Measurements from ENCODE around the gene SAPCD2. TPM values are rescaled to one million over a fixed set of nuclear protein-coding genes. Genes with fewer than 3 reads are reported as not detected.

Gene SAPCD2
- total RNA-seq, 1 donor from 2014 or later, result 0.12 TPM

DNA sequence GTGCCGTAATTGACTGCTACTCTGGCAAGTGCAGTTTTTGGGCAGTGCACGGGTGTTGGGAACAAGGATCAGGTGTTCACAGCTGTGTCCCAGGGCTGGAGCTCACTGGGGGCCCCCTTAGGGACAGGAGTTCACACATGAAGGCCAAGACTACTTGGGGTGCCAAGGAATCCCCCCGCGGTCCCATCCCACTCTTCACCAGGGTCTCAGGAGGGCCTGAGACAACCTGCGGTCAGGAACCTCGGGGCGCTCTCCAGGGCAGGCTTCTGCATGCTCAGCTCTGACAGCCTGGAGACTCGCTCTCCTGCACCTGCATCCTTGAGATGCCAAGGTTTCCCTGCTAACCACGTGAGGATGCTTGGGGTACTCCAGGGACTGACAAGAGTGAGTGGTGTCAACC lies 14.2 kb upstream of the SAPCD2 start:
- no peak for ATAC-seq
- peak; percentile 28 for DNase-seq
- intact Hi-C loops (cut with micrococcal nuclease), result no loop called here

DNA sequence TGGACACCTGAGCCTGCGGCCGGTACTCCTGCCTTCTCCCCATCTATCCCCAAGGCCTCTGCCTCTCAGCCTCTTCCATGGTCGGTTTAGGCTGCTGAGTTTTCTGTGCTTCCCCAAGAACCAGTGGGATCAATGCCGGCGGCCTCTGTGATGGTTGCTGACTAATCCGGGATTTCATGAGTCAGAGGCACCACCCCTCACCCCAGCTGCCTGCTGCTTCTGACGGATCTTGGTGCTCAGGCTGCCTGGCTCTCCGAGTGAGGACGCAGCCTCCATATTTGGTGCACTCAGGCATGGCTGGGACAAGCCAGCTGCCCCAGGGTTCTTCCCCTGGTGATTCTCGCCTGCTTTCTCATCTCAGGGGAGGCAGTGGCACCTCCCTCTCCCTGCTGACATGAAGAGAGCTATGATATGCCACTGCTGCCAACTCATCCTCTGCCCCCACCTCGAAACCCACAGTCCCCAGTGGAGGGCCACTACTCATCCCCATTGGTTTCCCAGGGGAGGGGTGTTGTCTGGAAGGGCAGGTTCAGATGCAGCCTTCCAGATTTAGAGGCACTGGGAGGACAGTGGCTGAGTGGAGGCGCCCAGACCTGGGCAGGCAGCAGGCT lies 13.1 kb upstream of the SAPCD2 start:
- intact Hi-C loops (cut with micrococcal nuclease), result no loop called here
- DNase-seq (peak; percentile 65), ATAC-seq (no peak)

DNA sequence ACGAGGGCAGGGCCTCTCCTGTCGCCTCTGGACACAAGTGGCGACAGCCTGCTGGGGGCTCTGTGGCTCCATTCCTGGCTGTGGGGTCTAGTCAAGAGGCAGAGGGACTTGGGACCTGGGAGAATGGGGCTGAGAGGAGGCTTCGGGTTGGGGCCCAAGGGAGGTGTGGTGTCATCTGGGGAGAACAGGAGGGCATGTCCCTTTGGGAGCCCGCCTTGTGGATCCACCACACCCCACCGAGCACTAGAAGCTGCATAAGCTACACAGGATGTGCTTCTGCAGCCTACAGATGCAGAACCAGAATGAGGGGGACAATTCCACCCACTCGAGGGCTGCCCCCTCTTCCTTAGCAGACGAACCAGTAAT lies 12.6 kb upstream of the SAPCD2 start:
- ATAC-seq, result no peak
- intact Hi-C loops (cut with micrococcal nuclease), result no loop called here
- DNase-seq, result no peak

DNA sequence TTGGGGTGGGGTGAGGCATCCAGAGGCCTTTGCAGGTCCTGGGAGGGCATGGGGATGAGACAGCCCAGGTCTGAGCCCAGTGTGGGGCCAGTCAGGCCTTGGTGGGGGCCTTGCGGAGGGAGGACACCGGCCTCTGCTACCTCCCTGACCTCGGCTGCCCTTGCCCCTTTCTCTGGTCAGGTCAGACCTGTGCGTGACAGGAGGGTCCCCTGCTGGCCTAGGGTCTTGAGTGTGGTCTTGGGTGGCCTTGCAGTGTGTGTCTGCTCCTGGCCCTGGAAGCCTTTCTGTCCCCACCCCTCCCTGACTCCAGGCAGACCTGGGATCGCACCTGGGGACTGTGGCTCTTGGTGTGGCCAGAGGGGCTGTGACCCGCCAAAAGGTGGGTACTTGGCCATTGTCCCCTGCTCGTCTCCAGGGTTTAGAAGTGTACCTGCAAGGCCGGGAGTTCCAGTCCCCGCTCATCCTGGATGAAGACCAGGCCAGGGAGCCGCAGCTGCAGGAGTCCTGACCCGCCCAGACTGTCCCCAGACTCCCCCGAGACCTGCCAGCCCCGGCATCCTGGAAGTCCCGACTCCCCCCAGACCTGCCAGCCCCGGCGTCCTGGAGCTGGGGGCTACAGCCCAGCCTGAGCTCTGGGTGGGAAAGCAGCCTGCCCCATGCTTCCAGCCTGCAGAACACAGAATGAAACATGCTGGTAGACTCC lies 12.0 kb upstream of the SAPCD2 start:
- no peak for ATAC-seq
- intact Hi-C loops (cut with micrococcal nuclease), result no loop called here
- peak; percentile 29 for DNase-seq

DNA sequence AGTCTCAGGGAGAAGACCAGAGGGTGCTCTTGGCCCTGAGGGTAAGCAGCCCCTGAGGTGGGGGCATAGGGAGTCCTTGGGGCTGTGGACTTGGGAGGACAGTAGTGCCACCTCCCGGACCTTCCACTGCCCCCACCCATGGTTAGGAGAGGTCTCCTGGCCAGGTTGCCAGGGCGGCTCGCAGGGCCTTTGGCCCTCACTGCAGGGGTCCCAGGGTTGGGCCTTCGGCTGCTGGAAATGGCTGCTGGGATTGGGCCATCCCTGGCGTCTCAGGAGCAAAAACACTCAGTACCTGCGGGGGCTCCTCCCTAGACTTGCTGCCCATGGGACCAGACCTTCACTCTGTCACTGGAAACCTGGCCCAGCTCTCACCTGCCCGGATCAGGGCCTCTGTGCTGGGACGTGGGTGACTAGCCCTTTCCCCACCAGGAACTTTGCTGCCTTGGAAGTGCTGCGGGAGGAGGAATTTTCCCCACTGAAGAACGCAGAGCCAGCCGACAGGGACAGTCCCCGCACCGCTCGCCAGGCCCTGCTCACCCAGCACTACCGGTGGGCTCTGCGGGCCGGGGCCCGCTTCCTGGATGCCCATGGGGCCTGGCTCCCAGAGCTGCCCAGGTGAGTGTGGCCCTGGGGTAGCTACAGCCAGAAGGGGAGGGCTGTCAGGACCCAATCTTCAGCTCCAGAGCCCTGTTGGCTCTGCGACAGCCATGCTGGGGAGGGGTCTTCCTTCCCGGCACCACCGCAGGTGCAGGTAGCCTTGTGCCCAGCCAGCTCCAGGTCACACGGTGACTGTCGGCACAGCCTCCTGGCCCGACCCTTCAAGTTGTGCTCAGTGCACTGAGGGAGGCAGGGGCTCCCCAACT lies 10.1 kb upstream of the SAPCD2 start:
- intact Hi-C loops (cut with micrococcal nuclease), result no loop called here

DNA sequence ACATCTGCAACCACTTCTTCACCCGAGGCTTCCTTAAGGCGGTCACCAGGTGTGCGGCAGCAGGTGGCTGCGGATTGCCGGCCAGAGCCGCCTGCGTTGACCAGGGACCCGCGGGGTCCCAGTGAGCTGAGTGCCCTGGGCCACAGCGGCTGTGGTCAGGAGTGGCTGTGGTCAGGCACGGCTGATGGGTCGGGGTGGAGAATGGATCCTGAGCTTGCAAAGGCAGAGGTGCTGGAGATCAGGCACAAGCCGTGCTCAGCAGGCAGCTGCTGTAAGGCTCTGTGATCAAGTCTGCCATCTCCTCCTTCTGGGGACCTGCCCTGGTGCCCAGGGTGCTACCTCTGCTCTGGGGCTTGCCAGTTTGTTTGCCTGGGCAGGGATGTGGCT lies 9.0 kb upstream of the SAPCD2 start:
- ATAC-seq (no peak), DNase-seq (no peak)
- intact Hi-C loops (cut with micrococcal nuclease), result no loop called here

More for the DNA sequence above, 10.1 kb upstream of the SAPCD2 start:
- ATAC-seq (no peak), DNase-seq (no peak)

DNA sequence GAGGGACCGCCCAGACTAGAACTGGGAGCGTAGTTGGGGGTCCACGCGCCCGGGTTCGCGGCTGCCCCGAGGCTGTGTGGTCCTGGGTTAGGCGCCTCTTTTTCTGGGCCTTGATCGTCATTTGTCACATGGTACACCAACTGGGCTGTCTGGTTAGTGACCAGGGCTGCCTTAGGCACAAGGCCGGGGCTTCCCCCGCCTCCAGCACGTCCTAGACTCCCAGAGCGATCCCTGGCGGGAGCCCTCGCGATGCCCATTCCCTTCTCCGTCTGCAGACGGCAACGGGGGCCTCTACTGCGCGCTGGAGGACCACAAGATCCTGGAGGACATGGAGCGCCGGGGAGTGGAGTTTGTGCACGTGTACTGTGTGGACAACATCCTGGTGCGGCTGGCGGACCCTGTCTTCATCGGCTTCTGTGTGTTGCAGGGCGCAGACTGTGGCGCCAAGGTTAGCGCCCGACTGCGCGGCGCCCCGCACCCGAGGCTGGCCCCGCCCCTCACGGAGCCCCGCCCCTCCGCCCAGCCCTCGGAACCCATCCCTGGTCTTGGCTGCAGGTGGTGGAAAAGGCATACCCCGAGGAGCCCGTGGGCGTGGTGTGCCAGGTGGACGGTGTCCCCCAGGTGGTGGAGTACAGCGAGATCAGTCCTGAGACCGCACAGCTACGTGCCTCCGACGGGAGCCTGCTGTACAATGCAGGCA lies 8.5 kb upstream of the SAPCD2 start:
- intact Hi-C loops (cut with micrococcal nuclease), result no loop called here
- DNase-seq, result no peak
- no peak for ATAC-seq

DNA sequence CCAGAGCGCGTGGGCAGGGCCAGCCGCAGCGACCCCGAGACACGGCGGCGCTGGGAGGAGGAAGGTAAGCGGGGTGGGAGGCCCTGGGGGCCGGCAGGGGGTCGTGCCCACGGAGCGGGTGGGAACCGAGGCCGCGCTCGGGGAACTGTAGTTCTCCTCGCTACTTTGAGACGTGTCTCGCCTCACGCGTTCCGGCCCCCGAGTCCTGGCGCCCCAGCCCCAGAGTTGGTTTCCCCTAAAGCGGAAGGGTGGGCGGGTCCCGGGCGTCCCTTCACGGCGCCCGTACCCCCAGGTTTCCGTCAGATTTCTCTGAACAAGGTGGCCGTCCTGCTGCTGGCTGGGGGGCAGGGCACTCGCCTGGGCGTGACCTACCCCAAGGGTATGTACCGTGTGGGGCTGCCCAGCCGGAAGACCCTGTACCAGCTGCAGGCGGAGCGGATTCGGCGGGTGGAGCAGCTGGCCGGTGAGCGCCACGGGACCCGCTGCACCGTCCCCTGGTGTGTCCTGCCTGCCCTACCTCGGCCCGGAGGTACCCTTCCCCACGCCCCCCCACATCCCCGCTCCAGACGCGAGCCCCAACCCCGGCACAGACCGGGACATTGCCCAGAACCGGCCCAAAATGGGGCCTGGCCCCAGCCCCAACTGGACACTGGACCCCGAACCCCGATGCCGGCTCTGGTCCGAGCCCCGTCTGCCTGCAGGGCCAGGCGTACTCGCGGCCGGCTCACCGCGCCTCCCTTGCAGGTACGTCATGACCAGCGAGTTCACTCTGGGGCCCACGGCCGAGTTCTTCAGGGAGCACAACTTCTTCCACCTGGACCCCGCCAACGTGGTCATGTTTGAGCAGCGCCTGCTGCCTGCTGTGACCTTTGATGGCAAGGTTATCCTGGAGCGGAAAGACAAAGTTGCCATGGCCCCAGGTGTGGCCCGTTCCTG lies 7.7 kb upstream of the SAPCD2 start:
- intact Hi-C loops (cut with micrococcal nuclease), result no loop called here
- peak; percentile 60 for DNase-seq
- ATAC-seq, result peak; percentile 13

DNA sequence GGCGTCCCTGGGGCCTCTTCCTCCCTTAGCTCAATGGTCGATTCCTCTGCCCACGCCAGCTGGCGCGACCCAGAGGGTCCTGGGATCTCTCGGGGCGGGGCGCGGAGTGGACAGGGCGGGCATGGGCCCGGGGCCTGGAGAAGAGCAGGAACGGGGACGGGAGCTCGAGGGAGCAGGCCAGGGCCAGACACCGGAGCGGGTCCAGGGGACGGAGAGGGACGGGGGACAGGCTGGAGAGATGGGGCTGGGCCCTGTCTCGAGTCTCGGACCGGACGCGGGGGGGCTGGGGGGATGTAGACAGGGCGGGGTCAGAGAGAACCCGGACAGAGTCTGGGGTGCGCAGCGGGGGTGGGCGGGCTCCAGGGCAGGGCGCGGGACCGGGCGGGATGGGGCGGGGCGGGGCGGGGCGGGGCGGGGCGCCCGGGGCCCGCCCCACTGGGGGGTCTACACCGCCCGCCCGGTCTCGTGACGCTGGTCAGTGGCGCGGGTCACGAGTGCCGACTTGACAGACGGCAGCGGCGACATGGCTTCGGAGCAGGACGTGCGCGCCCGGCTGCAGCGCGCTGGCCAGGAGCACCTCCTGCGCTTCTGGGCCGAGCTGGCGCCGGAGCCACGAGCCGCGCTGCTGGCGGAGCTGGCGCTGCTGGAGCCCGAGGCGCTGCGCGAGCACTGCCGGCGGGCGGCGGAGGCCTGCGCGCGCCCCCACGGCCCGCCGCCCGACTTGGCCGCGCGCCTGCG lies 6.8 kb upstream of the SAPCD2 start, which contains the start of gene UAP1L1:
Gene UAP1L1, plus strand, starts transcription at position 508 of the 738 bp plus-strand sequence. Its CDS starts 16 bp downstream, at position 524.
- ATAC-seq (peak; percentile 78), DNase-seq (peak; percentile 91)
- intact Hi-C loops (cut with micrococcal nuclease), result no loop called here

DNA sequence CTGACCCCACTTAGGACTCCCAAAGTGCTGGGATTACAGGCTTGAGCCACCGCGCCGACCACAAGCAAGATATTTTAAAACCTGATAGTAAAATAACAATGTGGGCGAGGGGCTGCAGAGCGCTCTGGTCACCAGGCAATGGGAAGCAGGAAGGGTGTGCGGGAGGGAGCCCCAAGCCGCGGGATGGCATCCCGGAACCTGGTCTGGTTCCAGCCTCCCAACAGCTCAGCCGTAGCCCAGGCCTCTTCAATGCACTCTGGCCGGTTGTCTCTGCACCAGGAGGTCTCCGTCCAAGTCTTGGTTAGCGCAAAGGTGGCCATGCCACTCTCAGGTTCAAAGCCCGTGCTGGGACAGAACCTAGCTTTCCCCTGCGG lies 6.3 kb upstream of the SAPCD2 start:
- no peak for ATAC-seq
- intact Hi-C loops (cut with micrococcal nuclease), result no loop called here
- no peak for DNase-seq

DNA sequence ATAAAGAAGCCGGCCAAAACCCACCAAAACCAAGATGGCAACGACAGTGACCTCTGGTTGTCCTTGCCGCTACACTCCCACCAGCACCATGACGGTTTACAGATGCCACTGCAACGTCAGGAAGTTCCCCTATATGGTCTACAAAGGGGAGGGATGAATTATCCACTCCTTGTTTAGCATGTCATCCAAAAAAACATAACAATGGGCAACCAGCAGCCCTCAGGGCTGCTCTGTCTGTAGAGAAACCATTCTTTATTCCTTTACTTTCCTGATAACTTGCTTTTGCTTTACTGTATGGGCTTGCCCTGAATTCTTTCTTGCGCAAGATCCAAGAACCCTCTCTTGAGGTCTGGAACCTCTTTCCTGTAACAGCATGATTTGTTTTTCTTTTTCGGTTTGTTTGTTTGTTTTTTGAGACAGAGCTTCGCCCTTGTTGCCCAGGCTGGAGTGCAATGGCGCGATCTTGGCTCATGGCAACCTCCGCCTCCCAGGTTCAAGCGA lies 5.0 kb upstream of the SAPCD2 start:
- ATAC-seq, result no peak

DNA sequence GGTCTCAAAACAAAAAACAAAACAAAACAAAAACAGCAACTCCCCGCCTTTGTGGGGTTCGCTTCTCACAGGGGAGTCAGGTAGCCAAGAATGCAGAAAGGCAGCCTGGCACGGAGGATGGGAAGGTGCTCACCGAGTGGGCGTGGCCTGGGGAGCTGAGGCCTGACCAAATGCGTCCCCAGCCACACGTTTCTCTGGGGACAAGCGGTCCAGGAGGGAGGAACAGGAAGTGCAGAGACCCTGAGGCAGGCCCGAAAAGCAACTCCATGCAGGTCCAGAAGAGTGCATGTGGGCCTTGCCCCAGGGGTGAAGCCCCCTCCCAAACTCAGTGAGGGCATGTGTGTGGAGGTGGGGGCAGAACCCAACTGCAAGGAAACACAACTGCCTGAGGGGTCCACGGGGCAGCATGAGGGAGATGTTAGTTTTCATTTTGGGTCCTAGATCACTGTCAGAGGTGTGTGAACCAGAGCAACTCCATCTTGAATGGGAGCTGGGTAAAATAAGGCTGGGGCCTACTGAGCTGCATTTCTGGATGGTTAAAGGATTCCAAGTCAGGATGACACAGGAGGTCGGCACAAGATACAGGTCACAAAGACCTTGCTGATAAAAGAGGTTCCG lies 4.4 kb upstream of the SAPCD2 start:
- intact Hi-C loops (cut with micrococcal nuclease), result no loop called here
- DNase-seq (no peak), ATAC-seq (no peak)

More for the DNA sequence above, 5.0 kb upstream of the SAPCD2 start:
- intact Hi-C loops (cut with micrococcal nuclease), result no loop called here
- no peak for DNase-seq

DNA sequence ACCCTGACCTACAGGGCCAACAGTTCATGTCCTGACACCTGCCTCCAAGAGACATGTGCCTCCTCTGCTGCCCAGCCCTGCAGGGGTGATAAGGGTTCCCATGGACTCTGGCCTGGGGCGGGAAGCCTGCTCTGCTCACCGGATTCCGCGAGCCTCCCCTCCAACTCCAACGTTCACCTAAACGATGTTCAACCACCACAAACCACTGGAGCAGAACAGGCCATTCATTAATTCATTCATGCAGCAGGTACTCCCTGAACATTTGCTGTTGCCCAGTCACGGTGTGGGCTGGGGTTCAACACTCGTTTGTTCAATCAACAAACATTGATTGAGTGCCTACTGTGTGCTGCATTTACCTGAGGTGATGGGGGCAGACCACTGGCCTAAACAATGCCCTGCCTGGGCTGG lies 3.6 kb upstream of the SAPCD2 start:
- ATAC-seq (no peak), DNase-seq (no peak)
- intact Hi-C loops (cut with micrococcal nuclease), result no loop called here

DNA sequence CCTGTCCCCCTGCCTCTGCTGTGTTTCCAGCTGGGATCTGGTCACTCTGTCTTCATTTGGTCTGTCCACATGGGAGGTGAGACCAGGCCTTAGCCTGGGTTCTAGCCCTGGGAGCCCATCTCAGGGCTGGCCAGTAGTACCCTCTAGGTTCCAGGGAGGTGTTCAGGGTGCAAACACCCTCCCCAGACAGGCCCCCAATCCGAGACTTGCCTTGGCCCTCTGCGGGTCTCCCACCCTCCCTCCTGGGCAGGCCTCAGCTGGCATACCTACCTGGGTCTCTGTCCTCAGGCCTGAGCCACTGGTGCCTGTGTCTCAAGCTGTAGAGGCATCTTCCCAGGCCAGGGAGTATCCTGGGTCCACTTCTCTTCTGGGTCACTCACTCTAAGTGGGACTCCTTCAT lies 925 bp upstream of the SAPCD2 start:
- no peak for DNase-seq
- intact Hi-C loops (cut with micrococcal nuclease), result no loop called here
- no peak for ATAC-seq

DNA sequence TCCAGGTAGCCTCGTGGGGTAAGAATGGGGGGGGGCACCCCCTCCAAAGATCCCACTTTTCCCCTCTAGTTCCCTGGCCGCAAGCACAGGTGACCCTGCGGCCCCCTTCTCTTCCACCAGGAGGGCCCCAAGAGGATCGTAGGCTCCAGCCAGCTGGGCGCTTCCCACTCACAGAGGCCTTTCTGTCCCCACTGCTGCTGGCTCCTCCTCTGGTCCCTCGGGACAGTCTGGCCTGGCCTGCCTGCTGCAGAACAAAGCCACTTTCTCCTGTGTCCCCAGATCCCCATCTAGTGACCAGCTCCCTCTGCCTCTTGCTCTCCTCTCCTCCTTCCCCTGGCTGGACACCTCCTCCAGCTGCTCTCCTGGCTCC lies 534 bp upstream of the SAPCD2 start:
- ATAC-seq, result peak; percentile 62
- DNase-seq, result peak; percentile 75
- intact Hi-C loops (cut with micrococcal nuclease), result no loop called here

DNA sequence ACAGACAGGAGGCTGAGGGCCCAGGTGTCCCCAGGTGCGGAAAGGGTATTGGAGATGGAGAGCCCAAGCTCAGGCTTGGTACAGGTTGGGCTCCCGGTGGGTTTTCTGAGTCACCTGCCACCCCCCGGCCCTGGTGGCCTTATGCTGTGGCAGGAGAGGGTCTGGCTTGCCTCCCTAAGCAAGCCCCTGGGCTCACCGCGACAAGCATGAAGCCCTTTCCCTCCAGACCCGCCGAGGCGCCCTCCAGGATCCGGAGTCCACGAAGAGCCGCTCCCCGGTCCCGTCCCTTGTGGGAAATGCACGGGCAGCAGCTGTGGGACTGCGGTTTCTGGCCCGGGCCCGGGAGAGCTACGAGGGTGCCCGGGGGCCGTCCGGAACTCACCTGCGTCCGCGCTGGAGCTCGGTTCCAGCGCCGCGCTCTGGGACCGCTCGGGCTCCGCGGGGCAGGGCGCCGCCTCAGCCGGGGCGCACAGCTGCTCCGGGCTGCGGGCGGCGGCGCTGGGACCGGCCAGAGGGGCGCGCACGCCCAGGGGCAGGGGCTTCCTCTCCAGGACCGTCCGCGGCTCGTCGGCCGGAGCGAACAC lies 757 bp downstream of the SAPCD2 start:
- ATAC-seq, result no peak
- DNase-seq, result peak; percentile 27
- intact Hi-C loops (cut with micrococcal nuclease), result no loop called here

Data from left ventricle myocardium superior (tissue), 1 donor.